CD4-positive, alpha-beta T cell treated with Interleukin-17A for 4 hours (primary cell): ENCODE results near the gene SFPQ.
"Not testable (repeated sequence)": the region's sequence is repeated elsewhere in the genome, so short reads cannot be mapped to it uniquely, and the experiment has no call there.

Source experiments
- DNase-seq: peaks from one replicate; pipeline ENCODE4 v3.0.0-alpha.2; 2020; ENCODE audit warnings: mixed read lengths

The SFPQ gene

GRCh38 chr1:35186239-35186638, 6.7 kb downstream of the SFPQ start:
- no peak for DNase-seq

- DNase-seq = no peak
These were observed 7.7 kb downstream of the SFPQ start for GRCh38 chr1:35185200-35185599.

GRCh38 chr1:35184495-35185199, 8.3 kb downstream of the SFPQ start:
- DNase-seq = no peak

- DNase-seq = no peak
These were observed 11.0 kb downstream of the SFPQ start for GRCh38 chr1:35181790-35182455.

GRCh38 chr1:35180776-35181374, 12.1 kb downstream of the SFPQ start:
- DNase-seq = no peak

- DNase-seq = no peak
These were observed 13.0 kb downstream of the SFPQ start for GRCh38 chr1:35179908-35180307.

- no peak for DNase-seq
These were observed 14.0 kb downstream of the SFPQ start for GRCh38 chr1:35178874-35179380.

- DNase-seq = no peak
These were observed 14.7 kb downstream of the SFPQ start for GRCh38 chr1:35178295-35178695.

- DNase-seq = no peak
These were observed 15.6 kb downstream of the SFPQ start for GRCh38 chr1:35177237-35177786.

GRCh38 chr1:35175602-35176001, 17.3 kb downstream of the SFPQ start:
- DNase-seq = no peak

GRCh38 chr1:35175098-35175576, 17.8 kb downstream of the SFPQ start:
- no peak for DNase-seq

GRCh38 chr1:35173909-35174540, 18.9 kb downstream of the SFPQ start:
- DNase-seq = no peak

- no peak for DNase-seq
These were observed 19.5 kb downstream of the SFPQ start for GRCh38 chr1:35173491-35173890.

GRCh38 chr1:35172022-35172421, 20.9 kb downstream of the SFPQ start:
- no peak for DNase-seq

- DNase-seq = peak; percentile 27
These were observed 21.4 kb downstream of the SFPQ start for GRCh38 chr1:35171579-35171978.

GRCh38 chr1:35164893-35165292, 28.1 kb downstream of the SFPQ start:
- DNase-seq = no peak

- DNase-seq = no peak
These were observed 41.7 kb downstream of the SFPQ start for GRCh38 chr1:35151220-35151619.

GRCh38 chr1:35145892-35146549, 46.9 kb downstream of the SFPQ start:
- DNase-seq = not testable (repeated sequence)

- no peak for DNase-seq
These were observed 49.0 kb downstream of the SFPQ start for GRCh38 chr1:35143737-35144508.

GRCh38 chr1:35142728-35143127, 50.2 kb downstream of the SFPQ start:
- not testable (repeated sequence) for DNase-seq

- not testable (repeated sequence) for DNase-seq
These were observed 50.7 kb downstream of the SFPQ start for GRCh38 chr1:35142294-35142693.

- DNase-seq = not testable (repeated sequence)
These were observed 55.4 kb downstream of the SFPQ start for GRCh38 chr1:35137590-35137989.
